Panc1 (cell line): ENCODE measurements around the gene ZFX.

Experiments
- POLR2AphosphoS5 ChIP-seq: IDR thresholded peaks from 2 replicates; pipeline ENCODE4 v1.6.1; 2012; ENCODE audit warnings: mild to moderate bottlenecking, low read depth, low read length, moderate library complexity
- REST ChIP-seq, 2 experiments: IDR thresholded peaks; 2 replicates each; pipeline ENCODE4 v1.6.1; 2011 to 2012; ENCODE audit warnings: low read depth in 2 of 2, control low read depth in 1 of 2, low read length in 1 of 2, mild to moderate bottlenecking in 1 of 2, moderate library complexity in 1 of 2; ENCODE audit not compliant: insufficient read depth in 1 of 2
- SIN3A ChIP-seq: IDR thresholded peaks from 2 replicates; pipeline ENCODE4 v1.6.1; 2012; ENCODE audit warnings: low read depth, mild to moderate bottlenecking, low read length, moderate library complexity, borderline replicate concordance; ENCODE audit not compliant: insufficient read depth
- TCF7L2 ChIP-seq: IDR thresholded peaks from 2 replicates; pipeline ENCODE4 v1.6.1; 2011; ENCODE audit warnings: mild to moderate bottlenecking, low read depth, low read length, inconsistent platforms
- TF ChIP-seq, protein P1 (sequence below): fragments of 450-650 bp; IDR thresholded peaks from 2 replicates; pipeline ENCODE4 v1.5.1; 2017; ENCODE audit warnings: mild to moderate bottlenecking

GRCh38 chrX:24137192-24137591, 12.3 kb upstream of the ZFX start:
- TF ChIP-seq, protein P1, sequence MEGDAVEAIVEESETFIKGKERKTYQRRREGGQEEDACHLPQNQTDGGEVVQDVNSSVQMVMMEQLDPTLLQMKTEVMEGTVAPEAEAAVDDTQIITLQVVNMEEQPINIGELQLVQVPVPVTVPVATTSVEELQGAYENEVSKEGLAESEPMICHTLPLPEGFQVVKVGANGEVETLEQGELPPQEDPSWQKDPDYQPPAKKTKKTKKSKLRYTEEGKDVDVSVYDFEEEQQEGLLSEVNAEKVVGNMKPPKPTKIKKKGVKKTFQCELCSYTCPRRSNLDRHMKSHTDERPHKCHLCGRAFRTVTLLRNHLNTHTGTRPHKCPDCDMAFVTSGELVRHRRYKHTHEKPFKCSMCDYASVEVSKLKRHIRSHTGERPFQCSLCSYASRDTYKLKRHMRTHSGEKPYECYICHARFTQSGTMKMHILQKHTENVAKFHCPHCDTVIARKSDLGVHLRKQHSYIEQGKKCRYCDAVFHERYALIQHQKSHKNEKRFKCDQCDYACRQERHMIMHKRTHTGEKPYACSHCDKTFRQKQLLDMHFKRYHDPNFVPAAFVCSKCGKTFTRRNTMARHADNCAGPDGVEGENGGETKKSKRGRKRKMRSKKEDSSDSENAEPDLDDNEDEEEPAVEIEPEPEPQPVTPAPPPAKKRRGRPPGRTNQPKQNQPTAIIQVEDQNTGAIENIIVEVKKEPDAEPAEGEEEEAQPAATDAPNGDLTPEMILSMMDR: no peak
- TF ChIP-seq TCF7L2 (no peak), REST (IDR thresholded peaks at IDR 0.05; ENCODE audit: insufficient read depth in 1 of 2, low read depth in 2 of 2, low read length in 1 of 2) (no peak), POLR2AphosphoS5 (no peak), SIN3A (no peak)
